ENCODE results near the gene TCERG1L.

- TF ChIP-seq CTCF (IDR thresholded peaks at IDR 0.05) (no peak), POLR2A (IDR thresholded peaks at IDR 0.05) (no peak), POLR2AphosphoS5 (IDR thresholded peaks at IDR 0.05; ENCODE audit: insufficient read depth in 1 of 2, low read depth in 1 of 2) (no peak)
These were observed 245.7 kb downstream of the TCERG1L start for GRCh38 chr10:131065673-131066305.
